T1000 (cell line): Measurements from ENCODE around the gene CXorf65.

Experiments
- DNase-seq: peaks from one replicate; lab custom pipeline; 2025; ENCODE audit warnings: mixed read lengths; lab: John Stamatoyannopoulos, UW

Gene CXorf65

GRCh38 chrX:71106427-71106826 is at the start of gene CXorf65:
TSS of gene CXorf65 (minus strand) at chrX:71106740. CDS start at chrX:71106556, 184 bp downstream.
- DNase-seq, result no peak

GRCh38 chrX:71154641-71155040 is 48.1 kb upstream of the CXorf65 start:
- DNase-seq, result no peak

GRCh38 chrX:71154196-71154595 is 47.7 kb upstream of the CXorf65 start:
- DNase-seq, result no peak

GRCh38 chrX:71151366-71151765 is 44.8 kb upstream of the CXorf65 start:
- DNase-seq, result no peak

GRCh38 chrX:71148278-71148663 is 41.7 kb upstream of the CXorf65 start:
- no peak for DNase-seq

- no peak for DNase-seq
These were observed 41.1 kb upstream of the CXorf65 start for GRCh38 chrX:71147496-71148277.

GRCh38 chrX:71144651-71145050 is 38.1 kb upstream of the CXorf65 start, which contains the start of gene NLGN3:
TSS of gene NLGN3 (plus strand) at chrX:71144841. CDS start at chrX:71147750, 2,909 bp downstream.
- DNase-seq, result no peak

GRCh38 chrX:71143508-71143907 is 37.0 kb upstream of the CXorf65 start:
- no peak for DNase-seq

GRCh38 chrX:71140440-71140839 is 33.9 kb upstream of the CXorf65 start:
- DNase-seq, result no peak

GRCh38 chrX:71131510-71131909 is 25.0 kb upstream of the CXorf65 start:
- DNase-seq, result no peak

GRCh38 chrX:71128915-71129765 is 22.6 kb upstream of the CXorf65 start:
- no peak for DNase-seq

GRCh38 chrX:71128166-71128833 is 21.8 kb upstream of the CXorf65 start:
- no peak for DNase-seq

- peak; percentile 13 for DNase-seq
These were observed 12.5 kb upstream of the CXorf65 start for GRCh38 chrX:71118985-71119535.

GRCh38 chrX:71118032-71118984 is 11.8 kb upstream of the CXorf65 start, which contains the start of gene MED12:
TSS of gene MED12 (plus strand) at chrX:71118596. CDS start at chrX:71118755, 159 bp downstream.
- peak; percentile 69 for DNase-seq

- DNase-seq, result no peak
These were observed 10.8 kb upstream of the CXorf65 start for GRCh38 chrX:71117358-71117757.

- no peak for DNase-seq
These were observed 5.4 kb upstream of the CXorf65 start for GRCh38 chrX:71111921-71112431.

GRCh38 chrX:71111141-71111843 is 4.8 kb upstream of the CXorf65 start, which contains the start of gene IL2RG:
TSS of gene IL2RG (minus strand) at chrX:71111577. CDS start at chrX:71111539, 38 bp downstream.
- no peak for DNase-seq

- DNase-seq, result no peak
These were observed 2.5 kb upstream of the CXorf65 start for GRCh38 chrX:71109051-71109450.

- no peak for DNase-seq
These were observed 1.3 kb upstream of the CXorf65 start for GRCh38 chrX:71107762-71108360.
